RCC 7860 (cell line): ENCODE data around the gene GID8.

Experiments used
- DNase-seq: peaks from one replicate; pipeline ENCODE4 v3.0.0-alpha.2; 2015; ENCODE audit warnings: low spot score
- FAIRE-seq: peaks from 2 replicates; lab custom pipeline; 2012; peaks lifted over from hg19 to GRCh38; lab: Jason Lieb, UNC

Gene GID8

GRCh38 chr20:62938105-62938888, at the start of gene GID8:
Gene GID8, plus strand, starts transcription at chr20:62938147. Its CDS starts 3,356 bp downstream, at chr20:62941503.
- DNase-seq, result peak; percentile 13
- no peak for FAIRE-seq

- DNase-seq (no peak), FAIRE-seq (no peak)
Measured at GRCh38 chr20:62888406-62888805, 49.5 kb upstream of the GID8 start.

GRCh38 chr20:62888910-62889309, 49.0 kb upstream of the GID8 start:
- FAIRE-seq (no peak), DNase-seq (no peak)

GRCh38 chr20:62889411-62889810, 48.5 kb upstream of the GID8 start:
- FAIRE-seq (no peak), DNase-seq (no peak)

GRCh38 chr20:62889871-62890270, 48.1 kb upstream of the GID8 start:
- FAIRE-seq, result no peak
- no peak for DNase-seq

- DNase-seq, result no peak
- no peak for FAIRE-seq
Measured at GRCh38 chr20:62890444-62890843, 47.5 kb upstream of the GID8 start.

GRCh38 chr20:62891111-62891510, 46.8 kb upstream of the GID8 start:
- DNase-seq (no peak), FAIRE-seq (no peak)

GRCh38 chr20:62892348-62893304, 45.3 kb upstream of the GID8 start:
- FAIRE-seq (no peak), DNase-seq (no peak)

GRCh38 chr20:62893700-62894099, 44.2 kb upstream of the GID8 start:
- FAIRE-seq (no peak), DNase-seq (no peak)

- FAIRE-seq (no peak), DNase-seq (no peak)
Measured at GRCh38 chr20:62894261-62894660, 43.7 kb upstream of the GID8 start.

- FAIRE-seq, result no peak
- no peak for DNase-seq
Measured at GRCh38 chr20:62895539-62895938, 42.4 kb upstream of the GID8 start.

GRCh38 chr20:62896526-62896925, 41.4 kb upstream of the GID8 start:
- DNase-seq, result no peak
- FAIRE-seq, result no peak

GRCh38 chr20:62897666-62898065, 40.3 kb upstream of the GID8 start:
- DNase-seq, result no peak

GRCh38 chr20:62898093-62898964, 39.6 kb upstream of the GID8 start:
- FAIRE-seq (no peak), DNase-seq (no peak)

More at GRCh38 chr20:62897666-62898065, 40.3 kb upstream of the GID8 start:
- no peak for FAIRE-seq

- FAIRE-seq (no peak), DNase-seq (no peak)
Measured at GRCh38 chr20:62898970-62899632, 38.8 kb upstream of the GID8 start.

- FAIRE-seq (no peak), DNase-seq (no peak)
Measured at GRCh38 chr20:62899633-62900051, 38.3 kb upstream of the GID8 start.

- DNase-seq, result peak; percentile 50
- FAIRE-seq, result no peak
Measured at GRCh38 chr20:62900052-62900691, 37.8 kb upstream of the GID8 start.

GRCh38 chr20:62900692-62901584, 37.0 kb upstream of the GID8 start:
- FAIRE-seq, result no peak
- no peak for DNase-seq

- no peak for FAIRE-seq
- no peak for DNase-seq
Measured at GRCh38 chr20:62901891-62902290, 36.1 kb upstream of the GID8 start.
